PC-9 (cell line): ENCODE measurements around the gene GSPT1.

Experiments
- EZH2 ChIP-seq: fragments of 200-600 bp; sonication (generic); IDR thresholded peaks from 2 replicates; pipeline ENCODE4 v1.8.0; 2017; ENCODE audit warnings: antibody characterized with exemption, low read depth
- TF ChIP-seq, protein P1 (sequence below): fragments of 200-600 bp; sonication (generic); conservative IDR thresholded peaks from 2 replicates; pipeline ENCODE4 v1.6.1; 2017; ENCODE audit warnings: mixed run types, antibody characterized with exemption, mild to moderate bottlenecking, moderate library complexity

DNA sequence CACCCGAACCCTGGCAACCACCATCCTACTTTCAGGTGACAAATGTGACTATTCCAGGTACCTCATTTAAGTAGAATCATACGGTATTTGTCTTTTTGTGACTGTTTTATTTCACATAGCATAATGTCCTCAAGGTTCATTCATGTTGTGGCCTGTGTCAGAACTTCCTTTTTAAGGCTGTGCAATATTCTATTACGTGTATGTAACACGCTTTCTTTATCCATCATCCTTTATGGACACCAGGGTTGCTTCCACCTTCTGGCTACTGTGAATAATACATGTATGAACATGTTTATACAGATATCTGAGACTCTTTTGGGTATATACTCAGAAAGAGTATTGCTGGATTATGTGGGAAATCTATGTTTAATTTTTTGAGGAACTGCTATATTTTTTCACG, 35.7 kb downstream of the GSPT1 start:
- no peak for TF ChIP-seq EZH2
- TF ChIP-seq, protein P1, sequence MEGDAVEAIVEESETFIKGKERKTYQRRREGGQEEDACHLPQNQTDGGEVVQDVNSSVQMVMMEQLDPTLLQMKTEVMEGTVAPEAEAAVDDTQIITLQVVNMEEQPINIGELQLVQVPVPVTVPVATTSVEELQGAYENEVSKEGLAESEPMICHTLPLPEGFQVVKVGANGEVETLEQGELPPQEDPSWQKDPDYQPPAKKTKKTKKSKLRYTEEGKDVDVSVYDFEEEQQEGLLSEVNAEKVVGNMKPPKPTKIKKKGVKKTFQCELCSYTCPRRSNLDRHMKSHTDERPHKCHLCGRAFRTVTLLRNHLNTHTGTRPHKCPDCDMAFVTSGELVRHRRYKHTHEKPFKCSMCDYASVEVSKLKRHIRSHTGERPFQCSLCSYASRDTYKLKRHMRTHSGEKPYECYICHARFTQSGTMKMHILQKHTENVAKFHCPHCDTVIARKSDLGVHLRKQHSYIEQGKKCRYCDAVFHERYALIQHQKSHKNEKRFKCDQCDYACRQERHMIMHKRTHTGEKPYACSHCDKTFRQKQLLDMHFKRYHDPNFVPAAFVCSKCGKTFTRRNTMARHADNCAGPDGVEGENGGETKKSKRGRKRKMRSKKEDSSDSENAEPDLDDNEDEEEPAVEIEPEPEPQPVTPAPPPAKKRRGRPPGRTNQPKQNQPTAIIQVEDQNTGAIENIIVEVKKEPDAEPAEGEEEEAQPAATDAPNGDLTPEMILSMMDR: no peak
